ENCODE results near the gene PROSER2.

Gene PROSER2

DNA sequence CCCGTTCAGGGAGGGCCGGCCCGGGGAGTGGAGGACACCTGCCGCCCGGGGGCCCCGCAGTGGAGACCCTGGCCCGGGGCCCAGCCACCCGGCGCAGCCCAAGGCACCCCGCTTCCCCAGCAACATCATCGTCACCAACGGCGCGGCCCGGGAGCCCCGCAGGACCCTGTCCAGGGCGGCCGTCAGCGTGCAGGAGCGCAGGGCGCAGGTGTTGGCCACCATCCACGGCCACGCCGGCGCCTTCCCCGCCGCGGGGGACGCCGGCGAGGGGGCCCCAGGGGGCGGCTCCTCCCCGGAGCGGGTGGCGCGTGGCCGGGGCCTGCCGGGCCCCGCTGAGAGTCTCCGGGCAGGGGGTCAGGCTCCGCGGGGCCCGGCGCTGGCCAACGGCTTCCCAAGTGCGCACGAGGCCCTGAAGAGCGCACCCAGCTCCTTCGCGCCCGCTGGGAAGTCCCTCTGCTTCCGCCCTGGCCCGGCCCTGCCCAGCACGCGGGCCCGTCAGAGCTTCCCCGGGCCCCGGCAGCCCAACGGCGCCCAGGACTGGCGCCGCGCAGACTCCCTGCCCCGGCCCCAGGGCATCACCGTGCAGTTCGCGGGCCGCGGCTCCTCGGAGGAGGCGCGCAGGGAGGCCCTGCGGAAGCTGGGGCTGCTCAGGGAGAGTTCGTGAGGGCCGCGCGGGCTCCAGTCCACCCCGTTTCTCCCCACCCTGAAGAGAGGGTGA is 46.7 kb downstream of the PROSER2 start:
- DNase-seq (ENCODE audit: low read depth) = no peak

DNA sequence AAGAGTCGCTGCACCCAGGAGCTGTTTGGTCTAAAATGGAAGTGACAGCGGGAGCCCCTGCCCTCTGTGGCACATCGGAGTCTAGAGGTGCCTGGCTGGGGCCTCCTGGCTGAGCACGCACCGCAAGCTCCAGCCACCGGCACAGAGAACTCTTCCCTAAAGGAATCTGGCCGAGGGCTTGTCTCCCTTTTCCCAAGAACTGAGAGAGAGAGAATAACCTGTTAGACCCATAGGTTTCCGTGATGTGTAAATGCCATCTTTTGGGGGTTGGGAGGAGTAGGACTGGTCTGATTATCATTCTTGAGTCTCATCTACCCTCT is 47.3 kb downstream of the PROSER2 start:
- DNase-seq (ENCODE audit: low read depth) = no peak

DNA sequence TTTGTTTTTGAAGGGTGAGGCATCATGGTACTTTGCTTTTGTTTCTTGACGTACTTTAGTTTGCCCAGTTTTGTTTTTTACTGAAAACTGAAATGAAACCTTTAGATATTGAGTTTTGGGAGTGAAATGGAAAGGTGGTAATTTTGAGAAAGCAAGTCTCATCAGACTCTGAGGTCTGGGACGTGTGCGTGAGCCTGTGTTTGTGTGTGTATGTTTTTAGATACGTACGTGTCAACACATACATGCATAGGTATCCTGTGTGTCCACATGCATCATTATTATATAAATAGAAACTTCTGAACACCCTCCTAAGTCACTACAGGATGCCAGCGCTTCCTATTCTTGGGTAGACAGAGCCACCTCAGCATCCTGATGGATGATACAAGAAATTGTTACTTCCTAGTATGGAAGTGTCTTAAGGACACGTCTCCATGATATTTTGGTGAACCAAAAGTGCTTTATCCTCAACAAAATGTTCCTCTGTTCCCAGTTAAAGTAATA is 47.8 kb downstream of the PROSER2 start:
- DNase-seq (ENCODE audit: low read depth) = no peak

DNA sequence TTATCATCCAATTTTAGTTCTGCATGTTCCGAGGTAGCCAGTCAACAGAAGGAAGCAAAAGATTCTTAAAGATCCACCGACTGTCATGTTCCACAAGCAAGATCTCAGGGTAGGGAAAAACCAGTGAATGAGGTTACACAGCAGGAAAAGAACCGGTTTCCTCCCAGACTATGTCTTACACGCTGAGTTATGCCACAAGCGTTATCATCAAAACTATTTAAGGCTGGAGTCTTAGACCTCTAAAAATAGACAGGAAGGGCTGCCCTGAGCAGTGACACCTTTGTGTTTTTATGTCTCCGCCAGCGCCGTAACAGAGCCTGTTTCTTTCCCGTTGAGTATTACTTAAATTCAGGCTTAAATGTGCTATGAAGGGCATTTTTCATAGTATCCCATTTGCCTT is 48.3 kb downstream of the PROSER2 start:
- no peak for DNase-seq (ENCODE audit: low read depth)

GRCh38 chr10:11874568-11875493 is 51.7 kb downstream of the PROSER2 start:
- peak; percentile 16 for DNase-seq (ENCODE audit: low read depth)

- no peak for DNase-seq (ENCODE audit: low read depth)
Measured at GRCh38 chr10:11875494-11876281, 52.5 kb downstream of the PROSER2 start.

- DNase-seq (ENCODE audit: low read depth) = no peak
Measured at GRCh38 chr10:11876324-11876723, 53.2 kb downstream of the PROSER2 start.

DNA sequence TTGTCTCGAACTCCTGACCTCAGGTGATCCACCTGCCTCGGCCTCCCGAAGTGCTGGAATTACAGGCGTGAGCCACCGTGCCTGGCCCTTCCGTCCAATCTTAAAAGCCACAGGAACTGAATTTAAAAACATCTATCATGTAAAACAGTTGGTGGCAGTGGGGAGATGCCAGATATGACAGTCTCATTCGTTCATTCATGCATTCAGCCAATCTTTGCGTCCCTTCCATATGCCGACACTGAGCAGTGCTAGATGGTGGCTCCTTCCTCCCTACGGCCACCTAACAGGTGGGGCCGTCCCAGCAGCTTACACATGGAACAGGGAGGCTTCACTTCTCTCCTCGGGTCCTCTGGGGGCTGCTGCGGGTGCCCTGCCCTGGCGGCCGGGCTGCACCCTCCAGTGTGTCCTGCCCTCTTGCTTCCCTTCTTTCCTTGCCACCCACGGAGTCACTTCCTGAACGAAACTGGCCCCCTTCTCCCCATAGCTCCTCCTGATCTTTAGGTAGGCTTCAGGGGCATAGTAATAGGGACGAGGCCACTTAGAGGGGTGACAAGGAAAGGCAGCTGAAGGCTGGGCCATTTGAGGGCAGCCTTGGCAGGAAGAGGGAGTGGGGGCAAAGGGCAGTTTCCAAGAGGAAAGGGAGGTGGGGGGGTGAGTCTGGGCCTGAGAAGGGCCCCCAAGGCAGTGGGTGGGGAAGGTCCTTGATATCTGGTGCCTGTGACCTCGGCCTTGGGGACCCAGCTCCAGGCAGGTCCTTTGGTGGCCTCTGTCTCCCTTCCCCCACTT is 53.8 kb downstream of the PROSER2 start:
- no peak for DNase-seq (ENCODE audit: low read depth)

- no peak for DNase-seq (ENCODE audit: low read depth)
Measured at GRCh38 chr10:11877591-11877905, 54.4 kb downstream of the PROSER2 start.

DNA sequence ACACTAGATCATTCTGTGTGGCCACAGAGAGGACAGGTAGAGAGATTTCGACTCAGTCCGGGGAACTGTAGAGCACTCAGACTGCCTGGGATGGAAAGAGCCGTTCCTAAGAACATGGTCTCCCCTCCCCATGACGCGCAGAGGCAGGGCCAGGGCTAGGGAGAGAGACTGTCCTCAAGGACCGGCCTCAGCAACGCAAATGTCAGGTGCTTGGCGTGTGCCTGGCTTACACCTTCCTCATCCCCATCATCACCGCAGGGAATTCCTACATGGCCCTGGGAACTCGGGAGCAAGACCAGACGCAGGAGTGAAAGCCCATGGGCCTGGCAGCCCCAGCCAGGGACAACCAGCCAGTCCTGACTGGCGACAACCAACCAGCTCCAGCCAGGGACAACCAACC is 55.6 kb downstream of the PROSER2 start:
- no peak for DNase-seq (ENCODE audit: low read depth)

DNA sequence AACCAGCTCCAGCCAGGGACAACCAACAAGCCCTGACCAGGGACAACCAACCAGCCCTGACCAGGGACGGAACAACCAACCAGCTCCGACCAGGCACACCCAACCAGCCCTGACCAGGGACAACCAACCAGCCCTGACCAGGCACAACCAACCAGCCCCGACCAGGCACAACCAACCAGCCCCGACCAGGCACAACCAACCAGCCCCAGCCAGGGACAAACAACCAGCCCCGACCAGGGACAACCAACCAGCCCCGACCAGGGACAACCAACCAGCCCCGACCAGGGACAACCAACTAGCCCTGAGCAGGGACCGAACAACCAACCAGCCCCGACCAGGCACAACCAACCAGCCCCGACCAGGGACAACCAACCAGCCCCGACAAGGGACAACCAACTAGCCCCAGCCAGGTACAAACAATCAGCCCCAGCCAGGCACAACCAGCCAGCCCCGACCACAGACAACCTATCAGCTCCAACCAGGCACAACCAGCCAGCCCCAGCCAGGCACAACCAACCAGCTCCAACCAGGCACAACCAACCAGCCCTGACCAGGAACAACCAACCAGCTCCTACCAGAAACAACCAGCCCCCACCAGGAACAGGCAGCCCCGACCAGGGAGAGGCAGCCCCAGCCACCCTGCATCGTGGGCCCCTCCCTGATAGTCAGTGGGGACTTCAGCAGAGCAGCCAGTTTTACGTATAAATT is 56.4 kb downstream of the PROSER2 start:
- DNase-seq (ENCODE audit: low read depth) = no peak

- no peak for DNase-seq (ENCODE audit: low read depth)
Measured at GRCh38 chr10:11880151-11881029, 57.2 kb downstream of the PROSER2 start.

GRCh38 chr10:11881030-11881476 is 57.9 kb downstream of the PROSER2 start:
- DNase-seq (ENCODE audit: low read depth) = no peak

- DNase-seq (ENCODE audit: low read depth) = no peak
Measured at GRCh38 chr10:11881477-11882417, 58.6 kb downstream of the PROSER2 start.

DNA sequence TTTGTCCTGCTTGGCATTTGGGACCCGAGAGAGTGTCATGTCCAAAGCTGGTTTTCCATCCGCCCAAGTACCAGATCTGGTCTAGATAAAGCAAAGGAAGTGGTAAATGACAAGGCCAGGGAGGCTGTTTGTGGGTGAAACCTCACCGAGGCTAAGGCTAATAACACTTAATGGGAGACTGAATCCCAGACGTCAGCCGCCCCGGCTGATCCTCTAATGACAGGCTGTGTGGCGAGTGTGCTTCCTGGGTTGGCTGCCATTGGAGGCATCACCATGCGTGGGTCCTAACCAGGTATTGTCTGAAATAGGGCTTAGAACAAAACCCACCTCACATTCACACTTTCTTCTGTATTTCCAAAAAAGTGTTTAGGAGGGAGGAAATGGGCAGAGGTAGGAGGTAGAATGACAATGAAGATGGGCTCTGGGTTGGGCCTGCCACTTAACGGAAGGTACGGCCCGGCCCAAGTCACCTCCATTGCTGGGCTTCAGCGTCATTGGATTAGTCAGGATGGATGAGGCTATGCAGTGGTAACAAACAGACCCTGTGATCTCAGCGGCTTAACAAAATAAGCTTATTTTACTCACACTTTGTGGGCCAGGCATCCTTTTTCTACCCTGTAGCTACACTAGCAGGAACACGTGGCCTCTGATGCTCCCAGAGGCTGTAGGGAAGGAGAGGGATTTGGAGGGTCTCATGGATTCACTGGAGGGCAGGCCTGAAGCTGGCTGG is 59.7 kb downstream of the PROSER2 start:
- DNase-seq (ENCODE audit: low read depth) = no peak

DNA sequence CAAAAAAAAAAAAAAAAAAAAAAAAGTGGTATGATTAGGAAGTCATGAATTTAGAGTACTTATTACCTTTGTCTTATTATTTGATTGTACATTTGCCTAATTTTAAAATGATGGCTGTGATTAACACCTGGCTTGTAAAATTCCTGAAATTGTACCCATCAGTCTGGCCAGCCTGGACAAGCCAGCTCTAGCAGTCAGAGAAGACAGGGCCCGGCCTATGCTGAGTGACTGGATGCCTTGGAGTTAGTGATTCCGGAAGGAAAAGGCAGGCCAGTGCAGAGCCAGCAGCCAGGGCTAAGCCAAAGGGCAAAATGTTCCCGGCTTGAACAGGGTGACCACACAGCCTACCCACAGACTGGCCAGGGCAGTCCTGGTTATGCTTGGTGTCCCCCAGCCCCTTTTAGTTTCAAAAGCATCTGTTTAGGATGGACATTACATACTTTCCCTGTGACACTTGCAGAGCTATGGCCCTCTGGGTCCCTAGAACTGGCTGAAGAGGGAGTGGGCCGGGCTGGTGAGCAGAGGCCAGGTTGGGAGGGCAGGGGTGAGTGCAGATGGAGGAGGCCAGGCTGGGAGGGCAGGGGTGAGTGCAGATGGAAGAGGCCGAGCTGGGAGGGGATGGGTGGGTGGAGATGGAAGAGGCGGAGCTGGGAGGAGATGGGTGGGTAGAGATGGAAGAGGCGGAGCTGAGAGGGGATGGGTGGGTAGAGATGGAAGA is 61.7 kb downstream of the PROSER2 start:
- no peak for DNase-seq (ENCODE audit: low read depth)

GRCh38 chr10:11885437-11886137 is 62.4 kb downstream of the PROSER2 start:
- DNase-seq (ENCODE audit: low read depth) = no peak

Measured in stimulated activated CD8-positive, alpha-beta memory T cell treated with anti-CD3 and anti-CD28 coated beads, Interleukin-12 subunit alpha, Interleukin-12 subunit beta, amount 100 ng/mL, for 4 hours (primary cell).